Neural cell (in vitro differentiated cells): ENCODE results near the gene MOB3B. TPM values are rescaled to one million over a fixed set of nuclear protein-coding genes. Genes with fewer than 3 reads are reported as not detected.

Experiments
- H2AFZ ChIP-seq: fragments of 200-600, 300-800 bp; sonication (generic), shearing (Covaris generic); 2 replicates; pipeline ENCODE4 v1.6.0; 2014; ENCODE audit warnings: low read depth, mild to moderate bottlenecking, antibody characterized with exemption, low read length, moderate library complexity
- H3F3A ChIP-seq: fragments of 200-600 bp; shearing (Covaris generic); 2 replicates; pipeline ENCODE4 v1.6.1; 2016; ENCODE audit warnings: mild to moderate bottlenecking, moderate library complexity, mixed read lengths, antibody characterized with exemption, low read length; ENCODE audit not compliant: insufficient read depth, poor library complexity, severe bottlenecking
- H3K27ac ChIP-seq: fragments of 200-600, 300-800 bp; sonication (generic), shearing (Covaris generic); 2 replicates; pipeline ENCODE4 v1.5.1; 2014; ENCODE audit warnings: mild to moderate bottlenecking, low read length, moderate library complexity
- H3K27me3 ChIP-seq: fragments of 300-800, 200-600 bp; sonication (generic), shearing (Covaris generic); 2 replicates; pipeline ENCODE4 v1.6.0; 2014; ENCODE audit warnings: mild to moderate bottlenecking, low read depth, low read length, moderate library complexity; ENCODE audit not compliant: insufficient read depth
- H3K36me3 ChIP-seq: fragments of 300-800, 200-600 bp; sonication (generic), shearing (Covaris generic); 2 replicates; pipeline ENCODE4 v1.5.1; 2014; ENCODE audit warnings: mild to moderate bottlenecking, antibody characterized with exemption, low read length, moderate library complexity; ENCODE audit not compliant: insufficient read depth
- H3K4me2 ChIP-seq: fragments of 300-800, 200-600 bp; sonication (generic), shearing (Covaris generic); 2 replicates; pipeline ENCODE4 v1.6.0; 2014; ENCODE audit warnings: mild to moderate bottlenecking, low read length
- H3K4me3 ChIP-seq: fragments of 300-800, 200-600 bp; sonication (generic), shearing (Covaris generic); 2 replicates; pipeline ENCODE4 v1.5.1; 2014; ENCODE audit warnings: mild to moderate bottlenecking, low read length, moderate library complexity
- H3K79me2 ChIP-seq: fragments of 200-600 bp; shearing (Covaris generic); replicated peaks from 2 replicates; pipeline ENCODE4 v1.6.0; 2014; ENCODE audit warnings: mild to moderate bottlenecking, low read length, moderate library complexity; ENCODE audit not compliant: insufficient read depth
- H3K9ac ChIP-seq: fragments of 300-800, 200-600 bp; sonication (generic), shearing (Covaris generic); 2 replicates; pipeline ENCODE4 v1.6.1; 2016; ENCODE audit warnings: mild to moderate bottlenecking, low read length, mixed read lengths
- H3K9me2 ChIP-seq: fragments of 200-600 bp; shearing (Covaris generic); 2 replicates; pipeline ENCODE4 v1.6.1; 2016; ENCODE audit warnings: mild to moderate bottlenecking, low read length, mixed read lengths; ENCODE audit not compliant: insufficient read depth
- H3K9me3 ChIP-seq: fragments of 200-600, 300-800 bp; sonication (generic), shearing (Covaris generic); 2 replicates; pipeline ENCODE4 v1.6.1; 2016; ENCODE audit warnings: mild to moderate bottlenecking, mixed run types, low read length, moderate library complexity, mixed read lengths
- H4K20me1 ChIP-seq: fragments of 200-600 bp; shearing (Covaris generic); 2 replicates; pipeline ENCODE4 v1.6.1; 2016; ENCODE audit warnings: mild to moderate bottlenecking, mixed run types; ENCODE audit not compliant: insufficient read depth
- EP300 ChIP-seq: fragments of 450-650 bp; conservative IDR thresholded peaks from 2 replicates; pipeline ENCODE4 v1.6.1; 2014; ENCODE audit warnings: antibody characterized with exemption, mild to moderate bottlenecking, moderate library complexity; ENCODE audit not compliant: poor library complexity, severe bottlenecking
- EZH2 ChIP-seq: fragments of 200-600, 300-800 bp; shearing (Covaris generic), sonication (generic); IDR thresholded peaks from 2 replicates; pipeline ENCODE4 v1.6.1; 2014; ENCODE audit warnings: antibody characterized with exemption, low read length, borderline replicate concordance, mild to moderate bottlenecking; ENCODE audit not compliant: insufficient read depth, poor library complexity, severe bottlenecking
- MXI1 ChIP-seq: fragments of 450-650 bp; conservative IDR thresholded peaks from 2 replicates; pipeline ENCODE4 v1.6.1; 2014; ENCODE audit warnings: antibody characterized with exemption, mild to moderate bottlenecking; ENCODE audit not compliant: poor library complexity, severe bottlenecking
- POLR2AphosphoS5 ChIP-seq: IDR thresholded peaks from 2 replicates; pipeline ENCODE4 v1.6.1; 2012
- RAD21 ChIP-seq: fragments of 450-650 bp; conservative IDR thresholded peaks from 2 replicates; pipeline ENCODE4 v1.6.1; 2014; ENCODE audit warnings: antibody characterized with exemption, mild to moderate bottlenecking, moderate library complexity
- REST ChIP-seq: IDR thresholded peaks from 2 replicates; pipeline ENCODE4 v1.6.1; 2012; ENCODE audit warnings: borderline replicate concordance
- SMC3 ChIP-seq: fragments of 450-650 bp; conservative IDR thresholded peaks from 2 replicates; pipeline ENCODE4 v1.6.1; 2014; ENCODE audit warnings: antibody characterized with exemption, mild to moderate bottlenecking, moderate library complexity; ENCODE audit not compliant: poor library complexity
- TAF1 ChIP-seq: IDR thresholded peaks from 2 replicates; pipeline ENCODE4 v1.6.1; 2012; ENCODE audit warnings: low read depth
- polyA plus RNA-seq: library from polyadenylated mRNA; depleted of rRNA; stranded (reverse); fragments of >200 nt; gene quantifications from 2 replicates; pipeline ENCODE4 v1.2.3, GENCODE V29; 2014
- TF ChIP-seq, protein P1 (sequence below): fragments of 450-650 bp; IDR thresholded peaks from 2 replicates; pipeline ENCODE4 v1.5.1; 2014; ENCODE audit warnings: antibody characterized with exemption, mild to moderate bottlenecking, moderate library complexity; ENCODE audit not compliant: poor library complexity, severe bottlenecking

The MOB3B gene
- polyA plus RNA-seq, 1 donor from 2014 or later = 1.8 TPM

DNA sequence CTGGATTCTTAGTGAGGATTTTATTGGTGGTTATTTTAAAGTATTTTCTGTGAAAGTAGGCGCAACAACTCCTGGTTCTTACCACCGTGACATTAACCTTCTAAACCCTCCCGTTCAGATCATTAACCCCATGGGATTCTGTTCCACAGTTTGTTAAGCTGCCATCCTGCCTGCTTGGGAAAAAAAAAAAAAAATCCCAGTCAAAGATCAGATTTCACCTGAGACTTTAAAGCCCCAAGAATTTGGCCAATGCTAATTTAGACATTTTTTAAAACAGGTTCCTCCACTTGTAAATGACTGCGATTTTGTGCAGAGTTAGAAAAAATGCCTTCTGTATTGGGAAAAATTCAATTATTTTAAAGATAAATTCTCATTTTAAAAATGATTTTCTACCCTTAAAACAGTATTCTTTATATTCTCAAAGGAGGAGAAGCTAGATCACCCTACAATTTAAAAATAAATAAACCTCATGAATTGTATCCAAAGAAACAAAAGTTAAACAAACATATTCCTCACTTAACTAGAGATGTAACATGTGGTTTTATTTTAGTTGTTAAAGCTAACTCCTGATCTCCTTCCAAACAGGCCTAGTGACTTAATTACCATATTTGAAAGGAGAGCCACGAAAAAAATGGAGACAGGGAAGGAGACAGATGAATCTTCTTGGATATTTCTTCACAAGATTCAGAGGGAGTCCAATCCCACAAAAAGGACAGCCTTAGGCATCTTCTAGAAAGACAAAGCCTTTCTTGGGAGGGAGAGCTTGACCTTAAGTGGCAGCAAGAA, 98.7 kb downstream of the MOB3B start:
- Histone ChIP-seq H3K27ac (no peak overlapping the region), H2AFZ (no peak overlapping the region), H3K9me2 (no peaks in the 10 kb centered on the region), H3F3A (no peaks in the 10 kb centered on the region), H3K36me3 (no peaks in the 10 kb centered on the region), H3K27me3 (no peaks in the 10 kb centered on the region), H3K9me3 (no peaks in the 10 kb centered on the region), H3K4me3 (no peak overlapping the region), H3K4me2 (no peak overlapping the region), H3K9ac (no peak overlapping the region), H4K20me1 (no peaks in the 10 kb centered on the region), H3K79me2 (no peaks in the 10 kb centered on the region)
- TF ChIP-seq SMC3 = no peak
- TF ChIP-seq EZH2 = no peak
- no peak for TF ChIP-seq EP300
- no peak for TF ChIP-seq RAD21
- TF ChIP-seq REST = no peak
- no peak for TF ChIP-seq TAF1
- TF ChIP-seq MXI1 = no peak
- no peak for TF ChIP-seq POLR2AphosphoS5
- TF ChIP-seq, protein P1, sequence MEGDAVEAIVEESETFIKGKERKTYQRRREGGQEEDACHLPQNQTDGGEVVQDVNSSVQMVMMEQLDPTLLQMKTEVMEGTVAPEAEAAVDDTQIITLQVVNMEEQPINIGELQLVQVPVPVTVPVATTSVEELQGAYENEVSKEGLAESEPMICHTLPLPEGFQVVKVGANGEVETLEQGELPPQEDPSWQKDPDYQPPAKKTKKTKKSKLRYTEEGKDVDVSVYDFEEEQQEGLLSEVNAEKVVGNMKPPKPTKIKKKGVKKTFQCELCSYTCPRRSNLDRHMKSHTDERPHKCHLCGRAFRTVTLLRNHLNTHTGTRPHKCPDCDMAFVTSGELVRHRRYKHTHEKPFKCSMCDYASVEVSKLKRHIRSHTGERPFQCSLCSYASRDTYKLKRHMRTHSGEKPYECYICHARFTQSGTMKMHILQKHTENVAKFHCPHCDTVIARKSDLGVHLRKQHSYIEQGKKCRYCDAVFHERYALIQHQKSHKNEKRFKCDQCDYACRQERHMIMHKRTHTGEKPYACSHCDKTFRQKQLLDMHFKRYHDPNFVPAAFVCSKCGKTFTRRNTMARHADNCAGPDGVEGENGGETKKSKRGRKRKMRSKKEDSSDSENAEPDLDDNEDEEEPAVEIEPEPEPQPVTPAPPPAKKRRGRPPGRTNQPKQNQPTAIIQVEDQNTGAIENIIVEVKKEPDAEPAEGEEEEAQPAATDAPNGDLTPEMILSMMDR = no peak

- Histone ChIP-seq H3K27me3 (no peaks in the 10 kb centered on the region), H4K20me1 (no peaks in the 10 kb centered on the region), H3K9ac (no peak overlapping the region)
Observed at GRCh38 chr9:27429917-27430316, 99.7 kb downstream of the MOB3B start.

More at GRCh38 chr9:27429917-27430316, 99.7 kb downstream of the MOB3B start:
- Histone ChIP-seq H3K9me2 (no peaks in the 10 kb centered on the region), H3K36me3 (no peaks in the 10 kb centered on the region), H3K4me2 (no peak overlapping the region), H3K27ac (no peak overlapping the region), H3K79me2 (no peaks in the 10 kb centered on the region), H3F3A (no peaks in the 10 kb centered on the region), H3K9me3 (no peaks in the 10 kb centered on the region), H2AFZ (no peak overlapping the region), H3K4me3 (no peak overlapping the region)
- TF ChIP-seq MXI1 (no peak), RAD21 (no peak), EZH2 (no peak), TAF1 (no peak), REST (no peak), EP300 (no peak), POLR2AphosphoS5 (no peak), SMC3 (no peak)
- TF ChIP-seq, protein P1 = no peak
